HG02610 (cell line): Measurements from ENCODE around the gene HMGN3.

Experiments
- ATAC-seq: cut with Tn5 transposase; IDR thresholded peaks from one replicate; pipeline ENCODE4 v1.9.1; 2021; ENCODE audit warnings: mild to moderate bottlenecking, moderate library complexity; ENCODE audit not compliant: unreplicated experiment

HMGN3 gene

GRCh38 chr6:79233611-79234149 is 802 bp downstream of the HMGN3 start:
- ATAC-seq = peak; percentile 72

- no peak for ATAC-seq
These were observed 1.6 kb downstream of the HMGN3 start for GRCh38 chr6:79232696-79233462.

- no peak for ATAC-seq
These were observed 2.8 kb downstream of the HMGN3 start for GRCh38 chr6:79231666-79232065.

- no peak for ATAC-seq
These were observed 3.4 kb downstream of the HMGN3 start for GRCh38 chr6:79231101-79231500.

- ATAC-seq = no peak
These were observed 4.3 kb downstream of the HMGN3 start for GRCh38 chr6:79230149-79230548.

GRCh38 chr6:79227445-79227844 is 7.0 kb downstream of the HMGN3 start:
- ATAC-seq = no peak

GRCh38 chr6:79226660-79227059 is 7.8 kb downstream of the HMGN3 start:
- ATAC-seq = no peak

- no peak for ATAC-seq
These were observed 8.5 kb downstream of the HMGN3 start for GRCh38 chr6:79225717-79226599.

- ATAC-seq = no peak
These were observed 10.7 kb downstream of the HMGN3 start for GRCh38 chr6:79223611-79224404.

GRCh38 chr6:79215213-79215824 is 19.2 kb downstream of the HMGN3 start:
- no peak for ATAC-seq

GRCh38 chr6:79212859-79213258 is 21.6 kb downstream of the HMGN3 start:
- ATAC-seq = no peak

GRCh38 chr6:79208816-79209215 is 25.7 kb downstream of the HMGN3 start:
- no peak for ATAC-seq

- no peak for ATAC-seq
These were observed 30.7 kb downstream of the HMGN3 start for GRCh38 chr6:79203753-79204253.

- ATAC-seq = no peak
These were observed 31.9 kb downstream of the HMGN3 start for GRCh38 chr6:79202556-79202955.

GRCh38 chr6:79201983-79202382 is 32.5 kb downstream of the HMGN3 start:
- ATAC-seq = no peak

- no peak for ATAC-seq
These were observed 33.3 kb downstream of the HMGN3 start for GRCh38 chr6:79201143-79201542.

GRCh38 chr6:79196912-79197311 is 37.6 kb downstream of the HMGN3 start:
- ATAC-seq = no peak

GRCh38 chr6:79193971-79194370 is 40.5 kb downstream of the HMGN3 start:
- ATAC-seq = no peak

- no peak for ATAC-seq
These were observed 44.6 kb downstream of the HMGN3 start for GRCh38 chr6:79189760-79190350.

- ATAC-seq = no peak
These were observed 45.5 kb downstream of the HMGN3 start for GRCh38 chr6:79188885-79189480.
